22Rv1 (cell line): ENCODE data around the gene OLFML2A.

Experiments
- H3K27ac ChIP-seq: fragments of 450-650 bp; 2 replicates; pipeline ENCODE4 v1.5.1; 2017
- CTCF ChIP-seq: fragments of 450-650 bp; IDR thresholded peaks from 2 replicates; pipeline ENCODE4 v1.5.1; 2017; ENCODE audit warnings: mild to moderate bottlenecking
- ZFX ChIP-seq: fragments of 450-650 bp; IDR thresholded peaks from 2 replicates; pipeline ENCODE4 v1.6.1; 2017; ENCODE audit warnings: antibody characterized with exemption, borderline replicate concordance

The OLFML2A gene

DNA sequence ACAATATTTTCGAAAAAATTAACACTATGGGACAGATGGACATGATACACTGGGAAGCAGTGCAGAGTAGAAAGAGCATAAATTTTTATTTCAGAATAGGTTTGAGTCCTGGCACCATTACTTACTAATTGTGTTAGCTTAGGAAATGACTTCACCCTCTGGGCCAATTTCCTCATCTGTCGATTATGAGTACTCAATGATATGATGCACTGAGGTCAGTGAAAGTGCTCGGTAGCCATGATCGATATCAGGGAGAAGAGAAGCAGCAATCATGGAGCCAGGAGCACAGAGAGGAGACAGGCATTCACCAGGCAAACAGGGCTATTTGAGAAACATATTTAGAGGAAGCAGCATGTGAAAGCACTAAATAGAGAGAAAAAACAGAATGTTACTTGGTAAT lies 35.3 kb upstream of the OLFML2A start:
- TF ChIP-seq ZFX (no peak), CTCF (no peak)
- no peak overlapping the region for H3K27ac ChIP-seq

GRCh38 chr9:124742940-124743339 lies 34.0 kb upstream of the OLFML2A start:
- no peak overlapping the region for H3K27ac ChIP-seq
- TF ChIP-seq CTCF = no peak

DNA sequence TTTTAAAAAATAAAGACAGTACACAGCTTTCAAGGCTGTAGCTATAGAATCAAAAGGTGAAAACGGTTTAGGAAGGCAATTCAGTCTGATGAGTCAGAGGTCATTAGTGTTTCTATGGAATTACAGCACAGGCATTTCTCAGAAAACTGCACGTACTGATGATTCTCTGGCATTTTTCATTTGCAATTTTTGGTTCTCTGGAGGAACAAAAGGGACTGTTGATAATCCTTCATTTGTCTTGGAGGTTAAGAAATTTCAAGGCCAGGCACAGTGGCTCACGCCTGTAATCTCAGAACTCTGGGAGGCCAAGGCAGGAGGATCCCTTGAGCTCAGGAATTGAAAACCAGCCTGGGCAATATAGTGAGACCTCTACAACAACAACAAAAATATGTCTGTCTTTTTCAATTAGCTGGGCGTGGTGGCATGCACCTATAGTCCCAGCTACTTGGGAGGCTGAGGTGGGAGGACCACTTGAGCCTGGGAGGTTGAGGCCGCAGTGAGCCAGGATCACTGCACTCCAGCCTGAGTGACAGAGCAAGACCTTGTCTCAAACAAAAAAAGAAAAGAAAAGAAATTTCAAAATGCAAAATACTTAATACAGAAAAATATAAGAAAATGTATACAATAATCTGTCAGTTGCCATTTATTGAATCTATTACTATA lies 33.1 kb upstream of the OLFML2A start:
- H3K27ac ChIP-seq = no peak overlapping the region
- TF ChIP-seq ZFX = no peak
- no peak for TF ChIP-seq CTCF

DNA sequence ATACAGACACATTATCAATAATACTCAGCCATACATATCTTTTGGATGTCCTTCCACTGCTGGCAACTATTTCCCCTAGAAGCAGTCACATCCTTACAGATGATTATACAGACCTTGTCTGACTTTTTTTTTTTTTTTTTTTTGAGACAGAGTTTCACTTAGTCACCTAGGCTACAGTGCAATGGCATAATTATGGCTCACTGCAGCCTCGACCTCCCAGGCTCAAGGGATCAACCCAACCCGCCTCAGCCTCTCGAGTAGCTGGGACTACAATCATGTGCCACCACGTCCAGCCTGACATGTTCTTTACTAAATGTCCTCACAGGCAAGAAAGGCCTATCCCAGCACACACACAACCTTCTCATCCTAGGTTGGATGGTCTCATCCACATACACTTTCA lies 29.9 kb upstream of the OLFML2A start:
- no peak overlapping the region for H3K27ac ChIP-seq
- no peak for TF ChIP-seq CTCF
- TF ChIP-seq ZFX = no peak

DNA sequence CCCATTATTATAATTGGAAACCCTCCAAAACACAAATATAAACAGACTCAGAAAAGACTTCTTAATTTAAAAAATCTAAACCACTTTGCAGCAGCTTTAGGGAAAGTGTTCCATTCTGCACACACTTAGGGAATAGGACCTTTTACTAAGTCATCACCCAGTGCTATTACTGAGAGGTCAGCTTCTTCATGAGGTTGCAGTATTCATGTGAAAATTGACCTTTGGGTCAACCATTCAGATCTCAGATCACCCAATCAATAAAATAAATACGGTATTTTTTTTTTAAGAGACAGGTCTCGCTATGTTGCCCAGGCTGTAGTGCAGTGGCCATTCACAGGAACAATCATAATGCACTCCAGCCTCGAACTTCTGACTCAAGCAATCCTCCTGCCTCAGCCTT lies 27.6 kb upstream of the OLFML2A start:
- no peak overlapping the region for H3K27ac ChIP-seq
- TF ChIP-seq ZFX = no peak
- no peak for TF ChIP-seq CTCF

- TF ChIP-seq CTCF (no peak), ZFX (no peak)
- H3K27ac ChIP-seq = no peak overlapping the region
Measured at GRCh38 chr9:124749781-124750180, 27.2 kb upstream of the OLFML2A start.

- TF ChIP-seq CTCF (no peak), ZFX (no peak)
- no peak overlapping the region for H3K27ac ChIP-seq
Measured at GRCh38 chr9:124752967-124753366, 24.0 kb upstream of the OLFML2A start.
